ENCODE data around the gene USP43.

GRCh38 chr17:9628509-9628908 is 16.8 kb upstream of the USP43 start:
- TF ChIP-seq POLR2AphosphoS5 (IDR thresholded peaks at IDR 0.05) (no peak), EP300 (IDR thresholded peaks at IDR 0.05) (no peak), POLR2A (IDR thresholded peaks at IDR 0.05; ENCODE audit: low read depth) (no peak)
- TF ChIP-seq, protein P1, sequence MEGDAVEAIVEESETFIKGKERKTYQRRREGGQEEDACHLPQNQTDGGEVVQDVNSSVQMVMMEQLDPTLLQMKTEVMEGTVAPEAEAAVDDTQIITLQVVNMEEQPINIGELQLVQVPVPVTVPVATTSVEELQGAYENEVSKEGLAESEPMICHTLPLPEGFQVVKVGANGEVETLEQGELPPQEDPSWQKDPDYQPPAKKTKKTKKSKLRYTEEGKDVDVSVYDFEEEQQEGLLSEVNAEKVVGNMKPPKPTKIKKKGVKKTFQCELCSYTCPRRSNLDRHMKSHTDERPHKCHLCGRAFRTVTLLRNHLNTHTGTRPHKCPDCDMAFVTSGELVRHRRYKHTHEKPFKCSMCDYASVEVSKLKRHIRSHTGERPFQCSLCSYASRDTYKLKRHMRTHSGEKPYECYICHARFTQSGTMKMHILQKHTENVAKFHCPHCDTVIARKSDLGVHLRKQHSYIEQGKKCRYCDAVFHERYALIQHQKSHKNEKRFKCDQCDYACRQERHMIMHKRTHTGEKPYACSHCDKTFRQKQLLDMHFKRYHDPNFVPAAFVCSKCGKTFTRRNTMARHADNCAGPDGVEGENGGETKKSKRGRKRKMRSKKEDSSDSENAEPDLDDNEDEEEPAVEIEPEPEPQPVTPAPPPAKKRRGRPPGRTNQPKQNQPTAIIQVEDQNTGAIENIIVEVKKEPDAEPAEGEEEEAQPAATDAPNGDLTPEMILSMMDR (IDR thresholded peaks at IDR 0.05), result no peak

Measured in esophagus muscularis mucosa (tissue), 4 donors.